Measurements from ENCODE around the gene ADAMTS9. TPM values are rescaled to one million over a fixed set of nuclear protein-coding genes. Genes with fewer than 3 reads are reported as not detected.

Gene ADAMTS9
- total and polyA plus RNA-seq, 10 donors, result 9.1 to 112 (median 34.8) TPM

DNA sequence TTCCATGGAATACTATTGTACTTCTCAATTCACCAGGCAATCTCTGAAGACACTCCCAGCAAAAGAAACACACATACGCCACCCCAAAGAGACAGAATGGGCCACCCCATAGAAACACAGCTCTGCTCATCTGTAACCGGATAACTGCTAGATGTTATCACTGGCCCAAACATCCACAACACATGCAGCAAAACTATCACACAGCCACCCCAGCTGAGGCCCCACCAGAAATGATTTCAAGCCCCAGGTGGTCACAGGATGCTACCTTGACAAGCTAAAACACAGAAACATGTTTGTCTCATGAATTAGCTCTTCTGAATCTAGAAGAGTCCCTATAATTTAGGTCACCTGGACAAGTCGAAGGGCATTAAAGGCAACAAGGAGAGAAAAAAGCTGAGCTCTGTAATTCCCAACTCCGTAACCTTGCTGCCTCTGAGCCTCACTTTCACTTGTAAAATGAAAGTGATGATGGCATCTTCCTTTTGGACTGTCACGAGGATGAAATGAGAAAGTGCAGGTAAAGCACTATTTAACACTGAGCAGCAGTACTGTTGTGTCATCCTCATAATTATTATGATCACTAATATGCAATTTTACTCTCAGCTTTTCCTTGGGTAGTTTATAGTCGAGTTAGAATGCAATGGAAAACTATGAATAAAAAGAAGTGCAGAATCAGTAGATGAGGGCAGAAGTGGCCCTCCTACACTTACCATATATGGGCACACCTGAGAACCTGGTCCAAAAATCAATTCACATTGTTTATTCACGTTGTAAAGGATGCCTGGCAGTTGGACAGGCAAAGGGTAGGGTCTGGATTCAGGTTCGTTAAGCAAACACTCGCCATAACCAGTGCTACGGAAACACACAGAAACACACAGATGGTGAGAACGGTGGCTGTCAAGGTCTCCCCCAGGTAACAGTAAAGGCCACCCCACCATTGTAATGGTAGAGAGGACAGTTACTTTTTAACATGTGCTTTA is 38.6 kb downstream of the ADAMTS9 start:
- no peak for DNase-seq
- Histone ChIP-seq H3K36me3 (peaks cover 0 to 64% (median 3%) of the 10 kb centered on the region in 6 donors), H3K4me3 (no peak overlapping the region), H3K27ac (no peak overlapping the region), H3K4me1 (peaks cover 0 to 17% (median 1%) of the 10 kb centered on the region in 6 donors), H3K27me3 (replicated peaks in 1 of 7) (no peaks in the 10 kb centered on the region), H3K9me3 (peaks cover 0 to 5% (median 0%) of the 10 kb centered on the region in 8 donors)
- TF ChIP-seq CTCF (IDR thresholded peaks at IDR 0.05 in 8 of 11, conservative IDR thresholded peaks at IDR 0.05 in 3 of 11) (no peak), POLR2AphosphoS5 (IDR thresholded peaks at IDR 0.05) (no peak), POLR2A (IDR thresholded peaks at IDR 0.05) (no peak)
- intact Hi-C loops (cut with DNase I; ENCODE audit: low total_unique reads), result no loop called here
- WGBS, 5 donors, result 76 to 87% (median 79%) methylated on average over 11 of the region's 11 CpGs

GRCh38 chr3:64647825-64648224 is 40.0 kb downstream of the ADAMTS9 start:
- no peaks in the 10 kb centered on the region for H3K27me3 ChIP-seq (replicated peaks in 1 of 7)
- no peak overlapping the region for H3K27ac ChIP-seq
- H3K4me3 ChIP-seq, result no peak overlapping the region
- no peak for DNase-seq
- intact Hi-C loops (cut with DNase I; ENCODE audit: low total_unique reads), result no loop called here
- 92 to 96% (median 94%) methylated on average over 7 of the region's 7 CpGs for WGBS, 5 donors
- H3K36me3 ChIP-seq, result peaks cover 0 to 61% (median 2%) of the 10 kb centered on the region in 6 donors
- H3K9me3 ChIP-seq, result peaks cover 0 to 5% (median 0%) of the 10 kb centered on the region in 8 donors
- TF ChIP-seq POLR2A (IDR thresholded peaks at IDR 0.05) (no peak), CTCF (IDR thresholded peaks at IDR 0.05 in 8 of 11, conservative IDR thresholded peaks at IDR 0.05 in 3 of 11) (no peak), POLR2AphosphoS5 (IDR thresholded peaks at IDR 0.05) (no peak)
- H3K4me1 ChIP-seq, result peaks cover 0 to 17% (median 1%) of the 10 kb centered on the region in 6 donors

DNA sequence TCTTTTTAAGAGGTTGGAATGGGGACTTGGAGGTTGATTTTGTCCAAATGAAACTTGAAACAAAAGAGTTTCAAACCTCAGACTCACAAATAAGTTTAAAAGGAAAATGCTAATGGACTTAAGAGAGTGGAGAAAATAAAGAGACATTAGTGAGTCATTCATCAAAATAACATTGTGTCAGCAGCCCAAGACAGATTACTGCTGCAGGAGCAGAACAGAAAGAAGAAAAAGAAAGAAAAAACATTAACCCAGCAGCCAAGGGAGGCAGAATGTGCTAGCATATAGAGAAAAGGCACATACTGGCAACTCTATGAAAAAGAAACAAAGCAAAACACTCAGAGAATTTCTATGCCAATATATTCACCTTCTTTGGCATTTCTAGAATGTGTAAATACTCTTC is 42.6 kb downstream of the ADAMTS9 start:
- peaks cover 0 to 5% (median 0%) of the 10 kb centered on the region in 8 donors for H3K9me3 ChIP-seq

More for the DNA sequence above, 42.6 kb downstream of the ADAMTS9 start:
- DNase-seq, result no peak
- H3K36me3 ChIP-seq, result peaks cover 0 to 75% (median 2%) of the 10 kb centered on the region in 6 donors
- no peaks in the 10 kb centered on the region for H3K27me3 ChIP-seq (replicated peaks in 1 of 7)
- intact Hi-C loops (cut with DNase I; ENCODE audit: low total_unique reads), result no loop called here
- no peak overlapping the region for H3K27ac ChIP-seq
- TF ChIP-seq CTCF (IDR thresholded peaks at IDR 0.05 in 8 of 11, conservative IDR thresholded peaks at IDR 0.05 in 3 of 11) (no peak), POLR2A (IDR thresholded peaks at IDR 0.05) (no peak), POLR2AphosphoS5 (IDR thresholded peaks at IDR 0.05) (no peak)
- H3K4me3 ChIP-seq, result no peak overlapping the region
- peaks cover 0 to 2% (median 0%) of the 10 kb centered on the region in 6 donors for H3K4me1 ChIP-seq
